HepG2 (cell line): ENCODE data around the gene LPIN3. TPM values are rescaled to one million over a fixed set of nuclear protein-coding genes. Genes with fewer than 3 reads are reported as not detected.

Source experiments
- GATA4 ChIP-seq: sonication (generic); IDR thresholded peaks from 2 replicates; pipeline ENCODE4 v1.6.1; 2016; ENCODE audit warnings: antibody characterized with exemption, low read depth, borderline replicate concordance
- HOXA7 ChIP-seq: sonication (generic); formaldehyde crosslinking; IDR thresholded peaks from 2 replicates; pipeline ENCODE4 v1.8.1; 2022; ENCODE audit warnings: mild to moderate bottlenecking, missing genetic modification reagents, moderate library complexity
- ISL2 ChIP-seq: sonication (generic); formaldehyde crosslinking; IDR thresholded peaks from 2 replicates; pipeline ENCODE4 v1.5.0; 2020; ENCODE audit warnings: missing genetic modification reagents
- MYNN ChIP-seq: sonication (generic); formaldehyde crosslinking; IDR thresholded peaks from 2 replicates; pipeline ENCODE4 v1.4.0; 2020; ENCODE audit warnings: mild to moderate bottlenecking, low read depth, missing genetic modification reagents
- SP5 ChIP-seq: IDR thresholded peaks from 2 replicates; pipeline ENCODE4 v1.6.1; 2016; ENCODE audit warnings: low read depth, borderline replicate concordance
- SPEN ChIP-seq: sonication (generic); formaldehyde crosslinking; IDR thresholded peaks from 2 replicates; pipeline ENCODE4 v1.5.1; 2020; ENCODE audit warnings: low read depth, mild to moderate bottlenecking, missing genetic modification reagents
- TAF15 ChIP-seq: fragments of 200-400 bp; formaldehyde crosslinking; IDR thresholded peaks from one replicate; pipeline ENCODE4 v1.6.1; 2018; ENCODE audit warnings: mild to moderate bottlenecking, low read depth, low read length; ENCODE audit not compliant: poor library complexity, severe bottlenecking
- TFDP1 ChIP-seq: IDR thresholded peaks from 2 replicates; pipeline ENCODE4 v1.6.1; 2016; ENCODE audit warnings: missing compliant biosample characterization, missing genetic modification reagents, borderline replicate concordance
- ZBTB26 ChIP-seq: IDR thresholded peaks from 2 replicates; pipeline ENCODE4 v1.6.1; 2016; ENCODE audit warnings: missing compliant biosample characterization, missing genetic modification reagents, borderline replicate concordance
- ZMAT3 ChIP-seq: sonication (generic); formaldehyde crosslinking; conservative IDR thresholded peaks from 2 replicates; pipeline ENCODE4 v1.7.0; 2021; ENCODE audit warnings: missing genetic modification reagents
- ZNF124 ChIP-seq: sonication (generic); formaldehyde crosslinking; IDR thresholded peaks from 2 replicates; pipeline ENCODE4 v1.4.0; 2020; ENCODE audit warnings: missing genetic modification reagents
- ZNF329 ChIP-seq: sonication (generic); formaldehyde crosslinking; IDR thresholded peaks from 2 replicates; pipeline ENCODE4 v1.9.0; 2021; ENCODE audit warnings: low read depth, mild to moderate bottlenecking, missing genetic modification reagents
- ZNF441 ChIP-seq: sonication (generic); formaldehyde crosslinking; IDR thresholded peaks from 2 replicates; pipeline ENCODE4 v1.7.0; 2021; ENCODE audit warnings: missing genetic modification reagents, borderline replicate concordance
- ZNF747 ChIP-seq: sonication (generic); formaldehyde crosslinking; IDR thresholded peaks from 2 replicates; pipeline ENCODE4 v1.8.1; 2023; ENCODE audit warnings: missing genetic modification reagents, mild to moderate bottlenecking, borderline replicate concordance
- ZSCAN31 ChIP-seq: sonication (generic); formaldehyde crosslinking; IDR thresholded peaks from 2 replicates; pipeline ENCODE4 v1.5.0; 2020; ENCODE audit warnings: low read depth, mild to moderate bottlenecking, missing genetic modification reagents
- polyA plus RNA-seq, 8 experiments: library from polyadenylated mRNA; depleted of rRNA in 3 of 8; stranded (reverse) in 7 of 8; unstranded in 1 of 8; fragments of >200 nt; fragmentation: Illumina TruSeq in 4 of 8; extraction: Trizol in 4 of 8; gene quantifications; 2 replicates each; pipeline versions ENCODE4 v1.2.1 to v1.2.3, GENCODE V29; 2011 to 2016; ENCODE audit warnings: low read depth in 4 of 8, missing spikeins in 1 of 8, mixed read lengths in 1 of 8; ENCODE audit not compliant: insufficient read depth in 1 of 8
- total RNA-seq, 5 experiments: library from RNA; depleted of rRNA; stranded (reverse); fragments of >200 nt; fragmentation: Illumina TruSeq; extraction: Trizol; gene quantifications; 2 replicates each; pipeline ENCODE4 v1.2.3, GENCODE V29; 2016; ENCODE audit warnings: low read depth in 1 of 5
- TF ChIP-seq, protein P1 (sequence below): sonication (generic); formaldehyde crosslinking; IDR thresholded peaks from 2 replicates; pipeline ENCODE4 v1.4.0; 2020; ENCODE audit warnings: mild to moderate bottlenecking, missing genetic modification reagents, borderline replicate concordance

The LPIN3 gene
- total and polyA plus RNA-seq, 2 of the 13 experiments (the other 11 are each of a cell fraction or from before 2014, with no cell fraction given) = 14.2 to 28.6 TPM

DNA sequence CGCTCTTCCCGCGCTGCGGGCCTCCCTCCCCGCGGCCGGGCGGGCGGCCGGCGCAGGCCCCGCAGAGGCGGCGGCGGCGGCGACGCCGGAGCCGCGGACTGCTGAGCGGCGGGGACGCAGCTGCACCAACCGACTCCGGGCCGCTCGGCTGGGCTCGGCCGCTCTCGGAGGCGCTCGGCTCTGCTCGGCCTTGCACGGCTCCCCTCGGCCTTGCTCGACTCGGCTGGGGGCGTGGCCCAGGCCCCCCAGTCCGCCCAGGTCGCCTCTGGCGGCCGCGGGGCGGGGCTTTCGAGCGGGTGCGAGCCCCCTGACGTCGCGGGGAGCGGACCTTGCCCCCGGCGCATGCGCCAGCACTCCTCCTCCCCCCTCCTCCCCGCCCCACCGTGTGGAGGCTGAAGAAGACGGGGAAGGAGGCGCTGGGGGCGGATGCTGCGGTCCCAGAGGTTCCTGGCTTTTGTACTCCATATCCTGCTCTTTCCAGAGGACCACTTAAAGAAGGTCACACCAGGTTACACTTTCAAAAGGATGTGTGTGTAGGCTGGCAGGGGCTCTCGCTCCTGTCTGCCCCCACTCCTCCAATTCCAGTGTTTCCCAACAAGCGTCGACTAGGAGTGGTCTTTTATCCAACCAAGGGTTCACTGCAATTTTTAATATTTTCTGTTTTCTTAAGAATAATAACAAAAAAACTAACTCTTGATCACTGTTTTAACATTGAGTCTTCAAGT is 22.9 kb upstream of the LPIN3 start, which contains the start of gene ZHX3 (continued):
- peak; percentile 87; the same call in 1 of the 2 replicates for TF ChIP-seq MYNN
- peak; percentile 70; the same call in 1 of the 2 replicates for TF ChIP-seq GATA4
- peak; percentile 92 for TF ChIP-seq SP5 (CRISPR knock-in tag)
- TF ChIP-seq ZSCAN31 = peak; percentile 65
- peak; percentile 81 for TF ChIP-seq ZNF441 (CRISPR knock-in tag)
- no peak; the same call in 1 of the 2 replicates for TF ChIP-seq ZNF747 (CRISPR knock-in tag)
- no peak for TF ChIP-seq TAF15
- peak; percentile 68 for TF ChIP-seq TFDP1
- TF ChIP-seq HOXA7 (CRISPR knock-in tag) = no peak
- 0 out of 2 replicates have a peak, but pooled peaks have one; percentile 40 for TF ChIP-seq ZNF329 (CRISPR knock-in tag)
- TF ChIP-seq, protein P1, sequence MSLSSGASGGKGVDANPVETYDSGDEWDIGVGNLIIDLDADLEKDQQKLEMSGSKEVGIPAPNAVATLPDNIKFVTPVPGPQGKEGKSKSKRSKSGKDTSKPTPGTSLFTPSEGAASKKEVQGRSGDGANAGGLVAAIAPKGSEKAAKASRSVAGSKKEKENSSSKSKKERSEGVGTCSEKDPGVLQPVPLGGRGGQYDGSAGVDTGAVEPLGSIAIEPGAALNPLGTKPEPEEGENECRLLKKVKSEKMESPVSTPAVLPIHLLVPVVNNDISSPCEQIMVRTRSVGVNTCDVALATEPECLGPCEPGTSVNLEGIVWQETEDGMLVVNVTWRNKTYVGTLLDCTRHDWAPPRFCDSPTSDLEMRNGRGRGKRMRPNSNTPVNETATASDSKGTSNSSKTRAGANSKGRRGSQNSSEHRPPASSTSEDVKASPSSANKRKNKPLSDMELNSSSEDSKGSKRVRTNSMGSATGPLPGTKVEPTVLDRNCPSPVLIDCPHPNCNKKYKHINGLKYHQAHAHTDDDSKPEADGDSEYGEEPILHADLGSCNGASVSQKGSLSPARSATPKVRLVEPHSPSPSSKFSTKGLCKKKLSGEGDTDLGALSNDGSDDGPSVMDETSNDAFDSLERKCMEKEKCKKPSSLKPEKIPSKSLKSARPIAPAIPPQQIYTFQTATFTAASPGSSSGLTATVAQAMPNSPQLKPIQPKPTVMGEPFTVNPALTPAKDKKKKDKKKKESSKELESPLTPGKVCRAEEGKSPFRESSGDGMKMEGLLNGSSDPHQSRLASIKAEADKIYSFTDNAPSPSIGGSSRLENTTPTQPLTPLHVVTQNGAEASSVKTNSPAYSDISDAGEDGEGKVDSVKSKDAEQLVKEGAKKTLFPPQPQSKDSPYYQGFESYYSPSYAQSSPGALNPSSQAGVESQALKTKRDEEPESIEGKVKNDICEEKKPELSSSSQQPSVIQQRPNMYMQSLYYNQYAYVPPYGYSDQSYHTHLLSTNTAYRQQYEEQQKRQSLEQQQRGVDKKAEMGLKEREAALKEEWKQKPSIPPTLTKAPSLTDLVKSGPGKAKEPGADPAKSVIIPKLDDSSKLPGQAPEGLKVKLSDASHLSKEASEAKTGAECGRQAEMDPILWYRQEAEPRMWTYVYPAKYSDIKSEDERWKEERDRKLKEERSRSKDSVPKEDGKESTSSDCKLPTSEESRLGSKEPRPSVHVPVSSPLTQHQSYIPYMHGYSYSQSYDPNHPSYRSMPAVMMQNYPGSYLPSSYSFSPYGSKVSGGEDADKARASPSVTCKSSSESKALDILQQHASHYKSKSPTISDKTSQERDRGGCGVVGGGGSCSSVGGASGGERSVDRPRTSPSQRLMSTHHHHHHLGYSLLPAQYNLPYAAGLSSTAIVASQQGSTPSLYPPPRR (CRISPR knock-in tag) = peak; percentile 54; the same call in 1 of the 2 replicates
- peak; percentile 84; the same call in 1 of the 2 replicates for TF ChIP-seq ZMAT3 (CRISPR knock-in tag)
- peak; percentile 20; the same call in 1 of the 2 replicates for TF ChIP-seq ISL2 (CRISPR knock-in tag)
- peak; percentile 71; the same call in 1 of the 2 replicates for TF ChIP-seq ZNF124 (CRISPR knock-in tag)
- TF ChIP-seq ZBTB26 (CRISPR knock-in tag) = peak; percentile 50; the same call in 1 of the 2 replicates
- TF ChIP-seq SPEN (CRISPR knock-in tag) = peak; percentile 91
